GM21360 (cell line): ENCODE data around the gene SIRT3.
"Not testable (repeated sequence)": the region's sequence is repeated elsewhere in the genome, so short reads cannot be mapped to it uniquely, and the experiment has no call there.

Experiments
- ATAC-seq: cut with Tn5 transposase; IDR thresholded peaks from one replicate; pipeline ENCODE4 v1.9.1; 2021; ENCODE audit warnings: mild to moderate bottlenecking, moderate library complexity; ENCODE audit not compliant: unreplicated experiment

The SIRT3 gene

DNA sequence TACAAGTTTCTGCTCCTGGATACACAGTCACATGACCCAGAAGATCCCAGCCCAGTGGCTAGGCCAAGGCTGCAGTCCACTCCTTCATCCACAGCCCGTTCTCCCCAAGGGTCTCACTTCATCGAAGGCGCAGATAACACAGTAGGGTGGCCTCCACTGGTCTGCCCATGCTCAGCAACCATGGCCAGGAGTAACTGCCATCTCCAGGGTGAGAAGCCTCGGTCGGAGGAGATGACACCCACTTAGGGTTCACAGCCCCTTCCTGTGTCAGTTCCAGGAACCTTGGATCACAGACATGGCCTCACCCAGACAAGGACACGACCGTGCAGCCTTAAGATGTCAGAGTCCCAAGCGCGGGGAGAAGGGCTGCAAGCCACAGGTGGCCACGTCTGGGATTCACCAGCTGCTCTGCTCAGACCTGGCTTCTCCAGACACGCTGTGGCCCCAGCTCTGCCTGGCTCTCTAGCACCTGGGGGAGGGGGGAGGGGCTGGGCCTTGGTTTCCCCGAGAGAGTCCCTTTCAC is 31.5 kb downstream of the SIRT3 start:
- no peak for ATAC-seq

DNA sequence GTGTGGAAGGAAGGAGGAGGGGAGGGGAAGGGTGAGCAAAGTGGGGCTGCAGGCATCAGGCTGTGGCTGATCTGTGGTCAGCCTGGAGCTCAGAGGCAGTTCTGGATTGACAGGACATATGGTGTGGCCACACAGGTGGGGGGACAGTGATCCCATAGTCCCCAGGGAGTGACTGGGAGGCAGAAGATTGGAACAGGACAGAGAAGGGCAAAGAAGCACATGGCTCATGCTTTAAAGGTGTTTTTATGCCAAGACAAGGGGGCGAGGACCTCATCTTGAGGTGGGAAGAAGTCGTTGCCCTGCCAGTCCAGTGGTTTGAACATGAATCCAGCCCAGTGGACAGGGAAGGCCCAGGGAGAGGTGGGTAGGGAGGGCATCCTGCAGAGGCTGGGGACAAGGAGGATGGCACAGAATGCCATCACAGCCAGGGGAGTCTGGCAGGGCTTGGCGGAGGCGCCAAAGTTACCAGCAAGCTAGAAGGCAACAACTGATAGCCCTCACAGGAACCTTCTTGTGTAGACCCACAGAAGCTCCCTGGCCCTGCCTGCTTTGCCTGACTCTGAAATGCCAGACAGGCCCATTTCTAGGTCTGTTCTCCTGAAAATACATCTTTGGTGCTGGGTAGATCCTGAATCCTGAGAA is 32.1 kb downstream of the SIRT3 start:
- ATAC-seq = no peak

DNA sequence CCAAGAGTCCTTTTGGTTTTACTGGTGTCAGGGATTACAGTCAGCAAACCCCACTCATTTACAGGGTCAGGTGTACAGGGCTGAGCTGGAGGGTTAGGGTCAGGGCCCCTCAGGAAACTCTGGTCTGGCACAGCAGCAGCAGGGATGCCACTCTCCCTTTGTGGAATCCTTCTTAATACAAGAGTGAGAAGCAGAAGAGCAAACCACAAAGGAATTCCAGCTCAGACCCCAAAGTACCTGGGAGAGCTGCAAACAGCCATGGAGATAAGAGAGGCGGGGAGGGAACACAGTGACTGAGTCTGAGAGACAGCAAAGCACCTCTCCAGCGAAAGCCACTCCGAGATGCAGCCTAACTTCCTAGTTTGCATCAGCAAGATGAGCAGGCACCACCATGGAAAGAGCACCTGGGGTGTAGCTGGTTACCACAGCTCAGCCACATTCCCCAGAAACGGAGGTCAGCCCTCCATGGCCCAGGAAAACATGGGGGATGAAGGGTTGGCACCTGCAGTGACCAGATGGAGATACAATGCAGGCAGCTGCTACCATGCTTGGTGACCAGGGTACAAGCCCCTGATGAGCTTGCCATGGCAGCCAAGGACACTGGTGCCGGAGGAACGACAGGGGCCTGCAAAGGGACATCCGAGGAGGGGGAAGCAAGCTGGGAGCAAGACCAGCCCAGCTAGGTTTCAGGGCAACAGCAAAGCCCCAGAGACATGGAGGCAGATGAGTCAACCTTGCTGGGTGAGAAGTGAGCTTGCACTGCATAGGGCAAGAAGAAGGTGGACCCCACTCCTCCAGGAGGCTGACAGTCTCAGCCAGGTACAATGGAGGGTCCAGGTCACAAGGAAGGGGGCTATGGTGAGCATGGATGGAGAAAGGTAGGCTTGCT is 32.8 kb downstream of the SIRT3 start:
- ATAC-seq = no peak

DNA sequence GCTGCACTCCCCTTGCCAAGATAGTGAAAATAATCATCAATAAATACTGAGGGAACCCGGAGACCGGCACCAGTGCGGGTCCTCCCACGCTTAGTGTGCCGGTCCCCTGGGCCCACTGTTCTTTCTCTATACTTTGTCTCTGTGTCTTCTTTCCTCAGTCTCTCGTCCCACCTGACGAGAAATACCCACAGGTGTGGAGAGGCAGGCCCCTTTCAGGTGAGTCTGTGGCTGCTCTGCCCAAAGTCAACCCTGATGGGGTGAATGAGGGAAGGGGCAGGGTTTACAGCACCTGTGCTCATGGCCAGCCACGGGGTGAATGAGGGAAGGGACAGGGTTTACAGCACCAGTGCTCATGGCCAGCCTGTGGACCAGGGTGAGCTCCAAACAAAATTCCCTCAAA is 33.7 kb downstream of the SIRT3 start:
- ATAC-seq = no peak

DNA sequence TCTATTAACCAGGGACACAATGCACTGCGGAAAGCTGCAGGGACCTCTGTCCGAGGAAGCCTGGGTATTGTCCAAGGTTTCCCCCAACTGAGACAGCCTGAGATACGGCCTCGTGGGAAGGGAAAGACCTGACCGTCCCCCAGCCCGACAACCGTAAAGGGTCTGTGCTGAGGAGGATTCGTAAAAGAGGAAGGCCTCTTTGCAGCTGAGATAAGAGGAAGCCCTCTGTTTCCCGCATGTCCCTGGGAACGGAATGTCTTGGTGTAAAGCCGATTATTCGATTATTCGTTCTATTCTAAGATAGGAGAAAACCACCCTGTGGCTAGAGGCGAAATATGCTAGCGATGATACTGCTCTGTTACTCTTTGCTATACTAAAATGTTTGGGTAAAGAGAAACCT is 34.2 kb downstream of the SIRT3 start:
- ATAC-seq = no peak

DNA sequence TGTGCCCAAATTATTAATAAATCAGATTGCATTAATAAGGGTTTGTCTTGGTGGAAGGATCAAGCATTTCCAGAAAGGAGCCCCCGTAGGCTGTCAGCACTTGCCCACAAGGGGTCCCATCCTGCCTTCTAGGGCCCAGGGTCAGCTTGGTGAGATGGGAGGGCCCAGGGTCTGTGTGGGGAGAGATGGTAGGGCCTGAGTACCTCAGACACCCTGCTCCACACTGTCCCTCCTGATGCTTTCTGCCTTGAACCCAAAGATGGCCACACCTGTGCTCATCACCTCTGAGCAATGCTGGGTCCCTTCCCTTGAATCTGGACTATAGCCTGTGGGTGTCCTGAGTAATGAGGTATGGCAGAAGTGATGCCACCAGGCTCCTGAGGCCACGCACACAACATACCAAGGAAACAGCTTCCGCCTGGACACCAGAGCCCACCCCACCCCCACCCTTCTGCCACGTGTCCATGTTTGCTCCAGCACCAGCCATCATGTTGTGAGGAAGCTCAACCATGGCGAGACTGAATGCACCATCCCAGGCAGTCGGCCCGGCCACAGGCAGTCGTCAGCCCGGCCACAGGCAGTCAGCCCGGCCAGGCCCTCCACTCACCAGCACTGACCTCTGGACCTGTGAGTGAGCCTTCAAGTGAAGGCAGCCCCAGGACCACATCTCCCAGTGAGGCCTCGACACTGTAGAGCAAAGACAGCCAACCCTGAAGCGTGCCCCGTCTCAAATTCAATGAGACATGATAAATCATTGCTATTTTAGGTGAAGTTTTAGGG is 35.7 kb downstream of the SIRT3 start:
- no peak for ATAC-seq

DNA sequence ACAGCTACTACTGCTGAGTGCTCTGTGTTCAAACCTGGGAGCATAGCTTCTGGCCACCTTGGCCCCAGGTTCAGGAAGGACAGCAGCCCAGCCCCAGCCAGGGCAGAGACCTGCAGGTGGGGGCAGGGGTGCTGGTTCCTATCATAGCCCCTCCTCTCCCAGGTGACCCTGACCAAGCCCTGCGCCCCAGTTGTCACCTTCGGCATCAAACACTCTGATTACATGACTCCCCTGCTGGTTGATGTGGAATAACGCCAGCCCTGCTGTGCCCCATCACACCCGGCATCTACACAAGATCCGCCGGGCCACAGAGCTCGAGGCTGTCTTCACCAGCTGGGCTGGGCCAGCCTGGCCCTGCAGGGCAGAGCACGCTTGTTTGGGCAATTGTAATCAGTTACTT is 36.4 kb downstream of the SIRT3 start:
- no peak for ATAC-seq

DNA sequence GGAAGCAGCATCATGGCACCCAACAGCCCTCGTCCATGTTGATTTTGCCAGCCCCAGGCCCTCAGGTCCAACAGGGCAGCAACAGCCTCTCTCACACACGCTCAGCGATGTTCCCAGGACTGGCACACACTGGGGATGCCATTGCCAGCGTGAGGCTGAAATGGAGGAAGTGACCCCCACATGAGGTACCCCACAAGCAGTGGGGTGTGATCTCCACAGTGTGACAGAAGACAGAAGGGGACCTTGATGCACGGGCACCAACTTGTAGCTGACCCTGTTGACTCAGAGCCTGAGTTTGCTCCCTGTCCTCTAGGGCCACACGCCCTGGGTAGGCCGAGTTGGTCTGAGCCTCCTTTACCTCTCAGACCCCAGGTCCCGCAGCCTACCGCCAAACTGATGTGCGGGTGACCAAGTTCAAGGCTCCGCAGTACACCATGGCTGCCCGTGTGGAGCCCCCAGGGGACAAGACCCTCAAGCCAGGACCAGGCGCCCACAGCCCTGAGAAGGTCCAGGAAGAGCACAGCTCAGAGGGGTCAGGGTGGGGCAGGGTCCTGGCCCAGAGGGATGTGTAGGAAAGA is 37.0 kb downstream of the SIRT3 start:
- no peak for ATAC-seq

DNA sequence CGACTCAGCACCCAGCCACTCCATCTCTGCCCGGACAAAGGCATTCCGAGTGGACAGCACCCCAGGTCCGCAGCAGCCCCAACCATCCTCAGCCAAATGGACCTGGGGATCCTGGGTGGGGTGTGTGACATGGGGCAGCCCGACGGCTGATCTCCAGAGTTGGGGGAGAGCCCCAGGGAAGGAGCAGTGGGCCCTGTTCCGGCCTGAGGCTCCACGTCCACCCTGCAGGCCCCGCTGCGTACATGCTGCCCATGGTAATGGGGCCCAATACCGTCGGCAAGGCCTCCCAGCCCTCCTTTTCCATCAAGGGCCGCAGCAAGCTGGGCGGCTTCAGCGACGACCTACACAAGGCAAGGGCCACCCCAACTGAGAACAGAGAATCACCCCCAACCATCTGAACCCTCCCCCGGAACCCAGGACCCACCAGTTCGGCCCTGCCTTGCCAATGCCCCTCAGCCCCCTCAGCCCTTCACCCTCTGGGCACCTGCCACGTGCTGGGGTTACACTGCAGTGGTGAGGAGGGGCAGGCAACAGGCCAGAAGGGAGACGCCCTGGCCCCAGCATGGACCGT is 37.8 kb downstream of the SIRT3 start:
- ATAC-seq = no peak

DNA sequence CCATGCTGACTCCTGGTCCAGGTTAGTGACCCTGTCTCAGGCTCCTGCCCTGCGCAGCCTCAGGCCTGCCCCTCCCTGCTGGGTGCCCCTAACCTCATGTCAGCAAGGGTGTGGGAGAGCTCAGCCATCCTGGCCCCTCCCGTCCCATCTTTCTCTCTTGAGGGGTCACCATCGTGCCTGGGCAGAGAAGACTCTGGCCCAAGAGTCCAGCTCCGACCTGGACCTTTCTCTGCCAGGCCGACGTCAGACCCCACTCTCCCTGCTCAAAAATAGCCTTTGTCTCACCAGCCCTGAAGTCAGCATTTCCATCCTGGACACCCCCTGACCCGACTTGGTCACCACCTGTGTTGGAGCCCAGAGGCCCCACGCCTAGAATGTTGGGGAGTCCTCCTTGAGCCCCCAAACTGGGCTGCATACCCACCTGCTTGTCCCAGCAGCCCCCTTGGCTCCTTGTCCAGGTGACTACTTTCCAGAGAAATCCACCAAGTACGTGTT is 38.4 kb downstream of the SIRT3 start:
- no peak for ATAC-seq

DNA sequence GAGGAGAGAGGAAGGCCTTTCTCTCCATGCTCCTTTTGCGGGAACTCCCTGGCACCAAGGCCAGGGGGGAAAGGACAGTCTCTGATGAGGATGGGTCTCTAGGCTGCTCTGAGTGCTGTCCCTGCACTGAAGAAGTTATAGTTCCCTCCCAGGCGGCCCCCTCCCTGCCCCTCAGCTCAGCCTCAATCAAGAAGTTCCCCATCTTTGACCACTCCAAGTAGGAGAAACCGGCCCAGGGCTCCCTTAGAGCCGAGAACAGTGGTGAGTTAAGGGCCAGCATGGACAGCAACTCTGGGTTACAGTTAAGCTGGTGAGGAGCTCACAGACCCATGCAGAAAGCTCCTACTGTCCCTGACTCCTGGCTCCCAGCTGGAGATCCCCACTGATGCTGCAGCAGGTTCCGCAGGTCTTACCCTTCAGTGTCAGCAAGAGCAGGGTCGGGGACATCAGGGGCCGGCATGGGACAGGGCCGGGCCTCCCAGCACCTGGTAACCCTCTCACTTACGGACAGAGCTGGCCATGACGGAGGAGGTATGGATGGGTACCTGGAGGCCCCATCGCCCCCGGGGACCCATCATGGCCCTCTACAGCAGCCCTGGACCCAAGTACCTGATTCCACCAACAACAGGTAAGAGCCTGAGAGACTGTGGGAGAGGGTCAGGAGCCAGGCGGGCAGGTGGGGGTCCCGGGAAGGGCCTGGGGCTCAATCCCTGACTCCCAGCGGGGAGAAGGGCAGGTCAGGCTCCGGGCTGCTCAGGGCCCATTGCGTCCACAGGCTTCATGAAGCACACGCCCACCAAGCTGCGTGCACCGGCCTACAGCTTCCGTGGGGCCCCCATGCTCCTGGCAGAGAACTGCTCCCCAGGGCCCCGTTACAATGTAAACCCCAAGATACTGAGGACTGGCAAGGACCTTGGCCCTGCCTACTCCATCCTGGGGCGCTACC is 39.1 kb downstream of the SIRT3 start:
- no peak for ATAC-seq

DNA sequence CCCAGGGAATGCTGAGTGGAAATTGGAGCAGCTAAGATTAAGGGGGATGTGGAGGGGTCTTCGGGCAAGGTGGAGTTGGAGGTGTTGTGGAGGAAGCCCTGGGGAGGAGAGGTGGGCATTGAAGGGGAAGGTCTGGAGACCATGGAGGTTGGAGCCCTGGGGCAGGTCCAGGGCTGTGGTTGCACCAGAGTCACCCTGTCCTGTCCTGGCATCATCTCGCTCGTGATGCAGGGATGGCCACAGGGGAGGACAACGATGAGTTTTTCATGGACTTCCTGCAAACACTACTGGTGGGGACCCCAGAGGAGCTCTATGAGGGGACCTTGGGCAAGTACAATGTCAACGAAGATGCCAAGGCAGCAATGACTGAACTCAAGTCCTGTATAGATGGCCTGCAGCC is 42.7 kb downstream of the SIRT3 start:
- not testable (repeated sequence) for ATAC-seq

DNA sequence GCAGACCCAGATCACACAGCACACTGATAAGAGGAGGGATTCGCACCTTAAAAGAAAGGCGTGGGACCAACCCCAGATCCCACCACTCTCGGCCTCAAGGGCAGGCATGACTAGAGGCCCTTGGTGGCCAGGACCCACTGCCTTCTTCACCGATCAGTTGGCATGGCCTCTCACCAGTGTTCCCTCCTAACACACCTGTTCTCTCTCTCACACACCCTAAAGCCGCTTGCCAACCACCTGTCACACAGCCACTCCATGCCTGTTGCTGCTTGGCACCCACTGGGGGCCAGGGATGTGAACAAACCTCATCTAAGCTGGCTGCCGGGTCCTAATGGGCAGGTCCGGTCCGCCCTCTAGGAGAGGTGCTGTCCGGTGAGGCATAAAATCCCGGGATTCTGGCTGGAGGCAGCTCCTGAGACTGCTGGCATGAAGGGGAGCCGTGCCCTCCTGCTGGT is 43.4 kb downstream of the SIRT3 start, which contains the start of gene SCGB1C1:
Gene SCGB1C1 (plus strand): TSS at position 405 of the 455 bp plus-strand sequence. CDS start 22 bp downstream, at position 427.
- not testable (repeated sequence) for ATAC-seq

DNA sequence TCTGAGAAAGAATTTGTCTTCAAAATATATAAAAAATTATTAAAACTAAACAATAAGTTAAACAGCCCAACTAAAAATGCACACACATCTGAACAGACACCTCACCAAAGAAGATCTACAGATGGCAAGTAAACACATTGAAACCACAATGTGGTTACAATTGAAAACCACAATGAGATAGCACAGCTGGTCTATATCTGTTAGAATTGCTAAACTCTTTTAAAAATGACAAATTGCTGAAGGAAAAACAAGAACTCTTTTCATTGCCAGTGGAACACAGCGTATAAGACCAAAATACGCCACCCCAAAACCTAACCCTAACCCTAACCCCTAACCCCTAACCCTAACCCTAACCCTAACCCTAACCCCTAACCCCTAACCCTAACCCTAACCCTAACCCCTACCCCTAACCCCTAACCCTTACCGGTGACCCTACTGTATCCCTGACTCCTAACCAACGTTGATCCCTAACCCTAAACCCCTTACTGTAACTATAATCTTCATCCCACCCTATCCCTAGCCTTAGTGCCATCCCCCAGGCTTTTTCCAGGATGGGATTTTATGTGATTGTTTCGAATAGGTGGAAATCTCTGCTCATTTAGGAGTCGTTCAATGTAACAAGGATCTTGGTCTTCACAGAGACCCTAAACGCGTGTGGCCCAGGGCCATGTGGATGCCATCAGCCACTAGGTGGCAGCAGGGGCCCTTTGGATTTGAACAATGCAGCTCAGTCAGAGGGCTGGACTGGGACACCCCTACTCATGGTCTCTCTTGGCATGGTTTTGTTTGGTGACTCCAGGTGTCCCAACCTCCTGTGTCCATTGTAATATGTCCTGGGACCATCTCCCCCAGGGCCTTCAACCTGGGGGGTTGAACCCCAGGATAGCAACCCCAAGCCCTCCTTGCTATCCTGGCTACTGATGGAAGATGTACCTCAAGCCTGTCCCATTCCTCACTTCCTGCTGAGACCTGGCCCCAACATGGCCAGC is 44.4 kb downstream of the SIRT3 start:
- not testable (repeated sequence) for ATAC-seq

DNA sequence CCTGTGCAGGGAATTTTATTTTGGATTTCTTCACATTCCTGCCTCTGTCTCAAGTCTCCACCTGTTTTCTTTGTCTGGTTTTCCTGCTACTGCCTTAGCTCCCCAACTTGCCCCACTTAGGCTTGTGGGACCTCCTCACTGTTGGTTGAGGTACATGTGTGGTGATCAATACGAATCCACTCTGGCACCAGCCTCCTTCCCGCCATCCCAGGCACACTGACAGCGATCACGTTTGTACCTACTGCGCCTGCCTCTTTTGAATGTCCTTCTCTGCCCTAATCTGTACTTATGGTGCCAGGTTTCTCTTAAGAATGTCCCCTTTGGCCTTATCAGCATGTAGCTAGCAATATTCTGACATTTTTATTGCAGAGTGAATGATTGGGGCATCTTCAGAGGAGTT is 45.6 kb downstream of the SIRT3 start:
- ATAC-seq = not testable (repeated sequence)

DNA sequence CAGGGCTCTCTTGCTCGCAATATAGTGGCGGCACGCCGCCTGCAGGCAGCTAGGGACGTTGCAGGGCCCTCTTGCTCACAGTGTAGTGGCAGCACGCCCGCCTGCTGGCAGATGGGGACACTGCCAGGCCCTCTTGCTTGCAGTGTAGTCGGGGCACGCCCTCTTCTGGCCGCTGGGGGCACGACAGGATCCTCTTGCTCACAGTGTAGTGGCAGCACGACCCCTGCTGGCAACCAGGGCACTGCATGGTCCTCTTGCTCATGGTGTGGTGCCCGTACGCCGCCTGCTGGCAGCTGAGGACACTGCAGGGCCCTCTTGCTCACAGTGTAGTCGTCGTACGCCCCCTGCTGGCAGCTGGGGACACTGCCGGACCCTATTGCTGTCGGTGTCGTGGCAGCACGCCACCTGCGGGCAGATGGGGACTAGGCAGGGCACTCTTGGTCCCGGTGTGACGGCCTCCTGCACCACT is 46.3 kb downstream of the SIRT3 start:
- ATAC-seq = peak; percentile 79

DNA sequence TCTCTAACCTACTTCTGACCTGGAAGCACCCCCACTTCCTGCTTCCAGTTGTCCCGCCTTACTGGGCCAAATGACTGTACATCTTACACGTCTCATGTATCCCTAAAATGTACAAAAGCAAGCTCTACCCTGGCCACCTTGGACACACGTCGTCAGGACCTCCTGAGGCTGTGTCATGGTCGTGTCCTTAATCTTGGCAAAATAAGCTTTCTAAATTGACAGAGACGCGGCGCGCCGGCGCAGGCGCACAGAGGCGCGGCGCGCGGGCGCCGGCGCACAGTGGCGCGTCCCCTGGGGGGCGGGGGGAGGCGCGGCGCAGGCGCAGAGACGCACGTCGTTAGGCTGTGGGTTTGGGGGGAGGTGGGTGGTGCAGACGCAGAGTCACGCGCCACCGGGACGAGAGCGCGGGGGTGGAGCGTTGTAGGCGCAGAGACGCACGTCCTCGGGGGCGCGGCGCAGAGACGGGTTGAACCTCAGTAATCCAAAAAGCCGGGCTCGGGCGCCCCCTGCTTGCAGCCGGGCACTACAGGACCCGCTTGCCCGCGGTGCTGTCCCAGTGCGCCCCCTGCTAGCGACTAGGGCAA is 46.9 kb downstream of the SIRT3 start:
- ATAC-seq = peak; percentile 16
